Lower leg skin (tissue), 3 donors: ENCODE results near the gene TRIM31.

Experiments
- CTCF ChIP-seq, 3 donors: fragments of 450-650 bp; IDR thresholded peaks; one replicate each; pipeline ENCODE4 v1.5.1; 2016; ENCODE audit warnings: antibody characterized with exemption in 3 of 3, mild to moderate bottlenecking in 3 of 3, moderate library complexity in 2 of 3
- POLR2A ChIP-seq, 2 donors: fragments of 450-650 bp; IDR thresholded peaks; one replicate each; pipeline ENCODE4 v1.6.1; 2016 to 2017; ENCODE audit warnings: antibody characterized with exemption in 2 of 2, mild to moderate bottlenecking in 1 of 2, moderate library complexity in 1 of 2

DNA sequence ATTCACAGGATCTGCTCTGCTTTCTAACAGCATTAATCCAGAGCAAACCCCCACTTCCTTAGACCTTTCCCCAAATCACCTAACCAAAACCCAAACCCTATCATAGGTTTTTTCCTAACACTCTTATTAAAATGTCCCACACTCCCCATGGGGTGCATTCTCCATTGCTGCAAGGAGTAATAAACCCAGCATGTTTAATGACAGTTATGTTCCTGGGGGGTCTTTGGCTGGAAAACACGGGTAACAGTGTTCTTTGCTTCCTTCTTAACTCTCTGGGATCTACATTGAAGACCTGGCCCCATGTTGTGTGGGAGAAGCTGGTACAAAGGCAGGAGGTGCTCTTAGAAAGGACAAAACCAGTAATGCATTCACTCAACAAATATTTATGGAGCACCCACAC is 16.1 kb downstream of the TRIM31 start:
- TF ChIP-seq CTCF (IDR thresholded peaks at IDR 0.05) (no peak), POLR2A (IDR thresholded peaks at IDR 0.05) (no peak)
